Upper lobe of left lung (tissue), 6 donors: ENCODE measurements around the gene NFATC2. TPM values are rescaled to one million over a fixed set of nuclear protein-coding genes. Genes with fewer than 3 reads are reported as not detected.

ENCODE experiments used
- ATAC-seq, 2 donors: fragments of 200-7000 bp; cut with Tn5 transposase; one replicate each; pipeline ENCODE4 v1.9.1; 2022; ENCODE audit warnings: mild to moderate bottlenecking in 2 of 2, moderate library complexity in 2 of 2; ENCODE audit not compliant: low FRiP score in 2 of 2
- DNase-seq, 2 donors: peaks; one replicate each; pipeline ENCODE4 v3.0.0-alpha.2; 2019 to 2020
- H3K27ac ChIP-seq, 4 donors: fragments of 200-600 bp; sonication (generic); one replicate each; pipeline ENCODE4 v1.5.1; 2016 to 2019
- H3K27me3 ChIP-seq, 4 donors: fragments of 200-600 bp; sonication (generic); one replicate each; pipeline ENCODE4 v1.5.1; 2017 to 2019
- H3K36me3 ChIP-seq, 4 donors: fragments of 200-600 bp; sonication (generic); one replicate each; pipeline ENCODE4 v1.5.1; 2016 to 2019
- H3K4me1 ChIP-seq, 4 donors: fragments of 200-600 bp; sonication (generic); one replicate each; pipeline ENCODE4 v1.5.1; 2018 to 2019
- H3K4me3 ChIP-seq, 4 donors: fragments of 200-600 bp; sonication (generic); one replicate each; pipeline ENCODE4 v1.5.1; 2017 to 2019; ENCODE audit warnings: mild to moderate bottlenecking in 2 of 4, moderate library complexity in 1 of 4
- H3K9me3 ChIP-seq, 4 donors: fragments of 200-600 bp; sonication (generic); one replicate each; pipeline ENCODE4 v1.5.1; 2018 to 2019
- EP300 ChIP-seq, 4 donors: sonication (generic); formaldehyde crosslinking; IDR thresholded peaks; one replicate each; pipeline ENCODE4 v1.5.1; 2017; ENCODE audit warnings: antibody characterized with exemption in 4 of 4, control low read depth in 2 of 4
- POLR2A ChIP-seq, 4 donors: fragments of 450-650 bp; IDR thresholded peaks; one replicate each; pipeline ENCODE4 v1.5.1; 2016 to 2017; ENCODE audit warnings: antibody characterized with exemption in 4 of 4, mild to moderate bottlenecking in 2 of 4
- POLR2AphosphoS5 ChIP-seq, 2 donors: sonication (generic); formaldehyde crosslinking; IDR thresholded peaks; one replicate each; pipeline ENCODE4 v1.5.1; 2017; ENCODE audit warnings: antibody characterized with exemption in 2 of 2
- WGBS, 2 donors: methylation state at CpG; one replicate each; pipeline ENCODE4 v1.1.5; 2017 to 2018; 5-methylcytosine and 5-hydroxymethylcytosine counted together
- total RNA-seq, 6 donors: library from RNA; depleted of rRNA in 4 of 6; stranded (reverse); fragments of >200 nt in 4 of 6; gene quantifications; one replicate each; pipeline versions ENCODE4 v1.1.0 to v1.2.1, GENCODE V29; 2016 to 2021
- TF ChIP-seq, protein P1 (sequence below), 6 experiments: fragments of 450-650 bp in 4 of 6; fragments of 200-600 bp in 2 of 6; sonication (generic) in 2 of 6; IDR thresholded peaks; one replicate each; pipeline ENCODE4 v1.5.1; 2016 to 2019; ENCODE audit warnings: antibody characterized with exemption in 6 of 6
- donor health status: DM: no; HTN: no; CAD: no; lungs with moderate emphysema.
- donor health status: DM: no; HTN: yes; CAD: no; lungs with severe emphysema.

Gene NFATC2
- total RNA-seq, 6 donors from 2014 or later, result 5.1 to 28.1 (median 7.6) TPM

DNA sequence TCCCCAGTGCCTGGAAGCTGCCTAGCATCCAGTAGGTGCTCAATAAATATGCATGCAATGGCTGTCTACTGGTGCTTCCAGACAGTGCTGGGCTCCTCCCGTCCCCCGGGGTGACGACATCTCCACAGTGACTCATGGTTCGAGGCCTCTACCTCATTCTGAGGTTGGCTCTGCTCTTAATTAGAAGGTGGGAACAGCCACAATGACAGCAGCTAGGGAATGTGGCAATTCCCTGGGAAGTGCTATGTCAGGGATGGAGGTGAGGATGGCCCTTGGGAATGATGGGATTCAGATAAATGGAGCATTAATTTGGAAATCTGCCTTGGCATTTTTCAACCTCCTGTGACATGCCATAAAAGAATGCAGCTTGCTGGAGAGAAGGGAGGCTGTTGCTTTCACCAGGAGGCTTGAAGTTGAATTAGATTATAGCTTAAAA lies 43.5 kb upstream of the NFATC2 start:
- DNase-seq, result no peak
- WGBS, 2 donors, result 71% methylated on average over 4 of the region's 4 CpGs; no CpG with 5 or more reads in 1 of the 2 donors
- H3K27ac ChIP-seq, result no peak overlapping the region
- no peaks in the 10 kb centered on the region for H3K36me3 ChIP-seq
- TF ChIP-seq EP300 (IDR thresholded peaks at IDR 0.05) (no peak), POLR2A (IDR thresholded peaks at IDR 0.05) (no peak), POLR2AphosphoS5 (IDR thresholded peaks at IDR 0.05) (no peak)
- TF ChIP-seq, protein P1, sequence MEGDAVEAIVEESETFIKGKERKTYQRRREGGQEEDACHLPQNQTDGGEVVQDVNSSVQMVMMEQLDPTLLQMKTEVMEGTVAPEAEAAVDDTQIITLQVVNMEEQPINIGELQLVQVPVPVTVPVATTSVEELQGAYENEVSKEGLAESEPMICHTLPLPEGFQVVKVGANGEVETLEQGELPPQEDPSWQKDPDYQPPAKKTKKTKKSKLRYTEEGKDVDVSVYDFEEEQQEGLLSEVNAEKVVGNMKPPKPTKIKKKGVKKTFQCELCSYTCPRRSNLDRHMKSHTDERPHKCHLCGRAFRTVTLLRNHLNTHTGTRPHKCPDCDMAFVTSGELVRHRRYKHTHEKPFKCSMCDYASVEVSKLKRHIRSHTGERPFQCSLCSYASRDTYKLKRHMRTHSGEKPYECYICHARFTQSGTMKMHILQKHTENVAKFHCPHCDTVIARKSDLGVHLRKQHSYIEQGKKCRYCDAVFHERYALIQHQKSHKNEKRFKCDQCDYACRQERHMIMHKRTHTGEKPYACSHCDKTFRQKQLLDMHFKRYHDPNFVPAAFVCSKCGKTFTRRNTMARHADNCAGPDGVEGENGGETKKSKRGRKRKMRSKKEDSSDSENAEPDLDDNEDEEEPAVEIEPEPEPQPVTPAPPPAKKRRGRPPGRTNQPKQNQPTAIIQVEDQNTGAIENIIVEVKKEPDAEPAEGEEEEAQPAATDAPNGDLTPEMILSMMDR (IDR thresholded peaks at IDR 0.05), result no peak
- H3K4me1 ChIP-seq, result no peaks in the 10 kb centered on the region
- H3K9me3 ChIP-seq, result no peaks in the 10 kb centered on the region
- H3K4me3 ChIP-seq, result no peak overlapping the region
- H3K27me3 ChIP-seq, result no peaks in the 10 kb centered on the region
- ATAC-seq, result peak in 1 of 2 donors; percentile 85

DNA sequence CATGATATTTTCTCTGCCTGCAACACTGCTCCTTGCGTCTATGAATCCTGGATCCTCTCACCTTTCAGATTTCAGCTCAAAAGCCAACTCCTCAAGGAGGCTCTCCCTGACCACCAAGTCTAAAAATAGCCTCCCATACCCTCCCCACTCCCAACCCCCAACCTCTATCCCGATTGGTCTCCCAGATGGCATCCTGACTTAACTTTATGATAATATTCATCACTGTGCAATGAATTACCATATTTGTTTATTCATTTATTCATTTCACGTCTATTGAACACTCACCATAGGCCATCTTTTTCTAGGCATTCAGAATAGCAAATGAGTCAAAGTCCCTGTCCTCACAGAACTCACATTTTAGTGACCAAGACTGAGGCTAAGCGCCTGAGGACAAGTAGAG lies 42.6 kb upstream of the NFATC2 start:
- H3K27ac ChIP-seq, result no peak overlapping the region
- H3K4me1 ChIP-seq, result no peaks in the 10 kb centered on the region
- H3K27me3 ChIP-seq, result no peaks in the 10 kb centered on the region
- DNase-seq (no peak), ATAC-seq (no peak)
- H3K4me3 ChIP-seq, result no peak overlapping the region
- TF ChIP-seq POLR2AphosphoS5 (IDR thresholded peaks at IDR 0.05) (no peak), POLR2A (IDR thresholded peaks at IDR 0.05) (no peak), EP300 (IDR thresholded peaks at IDR 0.05) (no peak)
- TF ChIP-seq, protein P1 (IDR thresholded peaks at IDR 0.05), result no peak
- no peaks in the 10 kb centered on the region for H3K36me3 ChIP-seq
- no peaks in the 10 kb centered on the region for H3K9me3 ChIP-seq
- 78 to 80% methylated on average over 4 of the region's 4 CpGs for WGBS, 2 donors

DNA sequence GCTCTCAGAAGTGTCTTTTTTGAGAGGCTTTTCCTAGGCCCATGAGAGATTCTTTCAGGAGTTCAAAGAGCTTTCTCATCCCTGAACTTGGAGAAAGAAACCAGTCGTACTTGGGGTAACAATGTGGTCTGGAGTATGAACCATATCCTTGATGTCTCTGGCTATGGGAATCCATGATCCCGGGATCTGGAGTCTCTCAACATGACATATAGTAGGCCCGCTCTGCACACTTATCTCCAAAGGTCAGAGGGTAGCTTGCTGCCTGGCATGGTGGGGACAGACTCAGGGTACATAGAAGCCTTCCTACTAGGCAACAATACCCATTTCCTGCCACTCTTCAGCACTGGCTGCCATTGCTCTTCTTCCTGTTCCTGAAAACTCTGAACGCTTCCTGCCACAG lies 42.2 kb upstream of the NFATC2 start:
- Histone ChIP-seq H3K27me3 (no peaks in the 10 kb centered on the region), H3K9me3 (no peaks in the 10 kb centered on the region), H3K4me1 (no peaks in the 10 kb centered on the region), H3K36me3 (no peaks in the 10 kb centered on the region), H3K4me3 (no peak overlapping the region), H3K27ac (no peak overlapping the region)
- WGBS, 2 donors, result 81 to 85% methylated on average over 2 to 4 of the region's 4 CpGs
- TF ChIP-seq, protein P1 (IDR thresholded peaks at IDR 0.05), result no peak
- no peak for TF ChIP-seq POLR2AphosphoS5 (IDR thresholded peaks at IDR 0.05)
- TF ChIP-seq EP300 (IDR thresholded peaks at IDR 0.05), result no peak
- TF ChIP-seq POLR2A (IDR thresholded peaks at IDR 0.05), result no peak
- no peak for ATAC-seq
- DNase-seq, result no peak

DNA sequence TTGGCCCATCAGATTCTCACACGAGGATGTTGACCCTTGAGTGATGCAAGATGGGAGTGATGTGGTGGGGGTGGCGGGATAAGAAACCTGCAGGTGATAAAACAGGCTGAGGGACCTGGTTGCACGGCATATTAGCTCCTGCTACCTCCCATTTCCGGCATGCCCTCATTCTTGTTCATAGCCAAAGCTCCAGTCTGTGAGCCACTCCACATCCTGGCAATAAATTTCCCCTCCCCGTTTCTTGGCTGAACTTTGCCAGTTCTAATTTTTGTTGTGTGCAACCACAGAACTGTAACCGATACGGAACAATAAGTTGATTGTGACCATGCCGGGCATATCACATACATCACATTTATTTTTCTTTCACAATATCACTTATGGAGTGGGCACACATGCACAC lies 41.6 kb upstream of the NFATC2 start:
- Histone ChIP-seq H3K4me3 (no peak overlapping the region), H3K4me1 (no peaks in the 10 kb centered on the region), H3K36me3 (no peaks in the 10 kb centered on the region), H3K27ac (no peak overlapping the region), H3K27me3 (no peaks in the 10 kb centered on the region), H3K9me3 (no peaks in the 10 kb centered on the region)
- 86 to 89% methylated on average over 8 of the region's 8 CpGs for WGBS, 2 donors
- no peak for ATAC-seq
- TF ChIP-seq, protein P1 (IDR thresholded peaks at IDR 0.05), result no peak
- TF ChIP-seq POLR2AphosphoS5 (IDR thresholded peaks at IDR 0.05) (no peak), POLR2A (IDR thresholded peaks at IDR 0.05) (no peak), EP300 (IDR thresholded peaks at IDR 0.05) (no peak)
- DNase-seq, result no peak

DNA sequence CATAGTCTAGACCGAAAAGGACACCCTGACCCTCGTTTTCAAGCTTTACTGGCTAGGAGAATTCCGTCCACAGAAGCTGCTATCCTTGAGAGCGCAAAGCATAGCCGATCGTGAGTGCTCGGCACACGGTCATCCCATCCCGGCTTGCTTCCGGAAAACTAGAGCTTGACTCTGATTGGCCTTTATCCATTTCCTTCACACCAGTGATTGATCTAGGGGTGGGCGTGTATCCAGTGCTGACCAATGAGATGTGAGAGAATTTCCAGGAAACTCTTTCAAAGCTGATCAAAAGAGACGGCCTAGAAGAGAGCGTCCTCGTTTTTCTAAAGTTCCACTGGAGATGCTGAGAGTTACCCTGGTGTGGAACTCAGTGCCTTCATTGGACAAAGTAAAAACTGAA lies 41.0 kb upstream of the NFATC2 start:
- DNase-seq, result no peak
- Histone ChIP-seq H3K27me3 (no peaks in the 10 kb centered on the region), H3K4me1 (no peaks in the 10 kb centered on the region), H3K9me3 (no peaks in the 10 kb centered on the region), H3K27ac (no peak overlapping the region), H3K36me3 (no peaks in the 10 kb centered on the region), H3K4me3 (no peak overlapping the region)
- TF ChIP-seq EP300 (IDR thresholded peaks at IDR 0.05) (no peak), POLR2A (IDR thresholded peaks at IDR 0.05) (no peak), POLR2AphosphoS5 (IDR thresholded peaks at IDR 0.05) (no peak)
- TF ChIP-seq, protein P1 (IDR thresholded peaks at IDR 0.05), result no peak
- WGBS, 2 donors, result 88 to 92% methylated on average over 10 to 14 of the region's 14 CpGs
- ATAC-seq, result no peak
